H1 (cell line): ENCODE measurements around the gene SPTBN5. TPM values are rescaled to one million over a fixed set of nuclear protein-coding genes. Genes with fewer than 3 reads are reported as not detected.

Experiments
- CTCF ChIA-PET: fragments of 300-600 bp; sonication (Branson Sonifier 250); formaldehyde crosslinking; loops from one replicate; lab custom pipeline; 2021; ENCODE audit not compliant: partially characterized antibody; lab: Charles Lee
- POLR2A ChIA-PET: fragments of 300-600 bp; sonication (Branson Sonifier 250); formaldehyde crosslinking; loops from one replicate; lab custom pipeline; 2021; ENCODE audit warnings: inconsistent platforms; ENCODE audit not compliant: partially characterized antibody; lab: Charles Lee
- DNase-seq, 2 experiments: peaks; one replicate each; pipeline versions ENCODE4 v3.0.0 to v3.0.0-alpha.2; 2010 to 2022; ENCODE audit warnings: low spot score in 2 of 2, low read depth in 1 of 2, mixed read lengths in 1 of 2
- FAIRE-seq: peaks from 2 replicates; lab custom pipeline; 2011; peaks lifted over from hg19 to GRCh38; lab: Jason Lieb, UNC
- H2AFZ ChIP-seq: 2 replicates; pipeline ENCODE4 v1.8.1; 2012; ENCODE audit warnings: low read length, inconsistent platforms
- H2AK5ac ChIP-seq: 2 replicates; pipeline ENCODE4 v1.6.1; 2013; ENCODE audit warnings: low read depth, low read length
- H2BK120ac ChIP-seq: replicated peaks from 2 replicates; pipeline ENCODE3; 2013; ENCODE audit warnings: low read depth, low read length, inconsistent platforms
- H2BK12ac ChIP-seq: 2 replicates; pipeline ENCODE4 v1.6.1; 2013; ENCODE audit warnings: low read depth, low read length
- H2BK15ac ChIP-seq: 2 replicates; pipeline ENCODE4 v1.6.1; 2013; ENCODE audit warnings: low read length
- H2BK20ac ChIP-seq: 2 replicates; pipeline ENCODE4 v1.6.1; 2013; ENCODE audit warnings: low read length
- H2BK5ac ChIP-seq: 2 replicates; pipeline ENCODE4 v1.6.1; 2013; ENCODE audit warnings: low read depth, low read length
- H3K14ac ChIP-seq: 2 replicates; pipeline ENCODE4 v1.6.1; 2013; ENCODE audit warnings: inconsistent platforms; ENCODE audit not compliant: insufficient read length
- H3K18ac ChIP-seq: 2 replicates; pipeline ENCODE4 v1.6.1; 2013; ENCODE audit warnings: low read length; ENCODE audit errors: extremely low read depth
- H3K23ac ChIP-seq: 2 replicates; pipeline ENCODE4 v1.6.1; 2013; ENCODE audit warnings: inconsistent platforms; ENCODE audit not compliant: insufficient read length
- H3K23me2 ChIP-seq: 2 replicates; pipeline ENCODE4 v1.6.1; 2013; ENCODE audit warnings: low read depth, low read length
- H3K27ac ChIP-seq: 2 replicates; pipeline ENCODE4 v1.6.1; 2011; ENCODE audit warnings: low read depth, low read length, inconsistent platforms
- H3K27me3 ChIP-seq, 4 experiments: replicated peaks in 1 of 4; 1 replicate in 1 of 4; 2 replicates in 3 of 4; pipeline versions ENCODE4 v1.6.1 to v1.8.1; 2011 to 2013; ENCODE audit warnings: low read length in 3 of 4, mild to moderate bottlenecking in 3 of 4, inconsistent platforms in 2 of 4, mixed read lengths in 2 of 4, moderate library complexity in 1 of 4; ENCODE audit not compliant: control insufficient read depth in 3 of 4, insufficient read depth in 3 of 4; ENCODE audit errors: extremely low read depth in 1 of 4
- H3K36me3 ChIP-seq, 4 experiments: 2 replicates each; pipeline versions ENCODE4 v1.6.1 to v1.8.1; 2011 to 2013; ENCODE audit warnings: mild to moderate bottlenecking in 4 of 4, low read length in 3 of 4, moderate library complexity in 2 of 4, control low read depth in 1 of 4, inconsistent platforms in 1 of 4; ENCODE audit not compliant: insufficient read depth in 4 of 4, control insufficient read depth in 2 of 4
- H3K4ac ChIP-seq: replicated peaks from 2 replicates; pipeline ENCODE3; 2013; ENCODE audit warnings: low read length, low read depth, mixed read lengths, inconsistent platforms; ENCODE audit not compliant: insufficient read length
- H3K4me1 ChIP-seq, 4 experiments: replicated peaks in 1 of 4; 1 replicate in 1 of 4; 2 replicates in 3 of 4; pipeline versions ENCODE4 v1.6.1 to v1.8.1; 2011 to 2013; ENCODE audit warnings: low read length in 3 of 4, inconsistent platforms in 2 of 4, mixed read lengths in 1 of 4; ENCODE audit not compliant: insufficient read depth in 4 of 4, control insufficient read depth in 3 of 4
- H3K4me2 ChIP-seq, 2 experiments: 2 replicates each; pipeline versions ENCODE4 v1.6.1 to v1.8.1; 2011 to 2013; ENCODE audit warnings: low read depth in 2 of 2, low read length in 2 of 2, control low read depth in 1 of 2, inconsistent platforms in 1 of 2, mild to moderate bottlenecking in 1 of 2; ENCODE audit not compliant: insufficient read depth in 1 of 2
- H3K4me3 ChIP-seq, 4 experiments: fragments of 200-600, 300-600 bp in 1 of 4; sonication (generic), shearing (Covaris generic), sonication (Bioruptor Twin) in 1 of 4; 2 replicates each; pipeline versions ENCODE4 v1.5.1 to v1.8.1; 2011 to 2016; ENCODE audit warnings: low read length in 4 of 4, low read depth in 3 of 4, control low read depth in 2 of 4, inconsistent platforms in 2 of 4, mild to moderate bottlenecking in 2 of 4, mixed read lengths in 1 of 4, moderate library complexity in 1 of 4; ENCODE audit not compliant: insufficient read depth in 2 of 4; ENCODE audit errors: extremely low read depth in 1 of 4
- H3K56ac ChIP-seq: replicated peaks from 2 replicates; pipeline ENCODE3; 2013; ENCODE audit warnings: low read depth, mild to moderate bottlenecking, mixed read lengths, low read length, inconsistent platforms; ENCODE audit not compliant: insufficient read length
- H3K79me1 ChIP-seq: 2 replicates; pipeline ENCODE4 v1.6.1; 2013; ENCODE audit warnings: low read depth, low read length, control low read depth
- H3K79me2 ChIP-seq, 2 experiments: 2 replicates each; pipeline versions ENCODE4 v1.6.1 to v1.8.1; 2012 to 2013; ENCODE audit warnings: low read length in 2 of 2, mild to moderate bottlenecking in 2 of 2, inconsistent platforms in 1 of 2; ENCODE audit not compliant: insufficient read depth in 2 of 2, control insufficient read depth in 1 of 2
- H3K9ac ChIP-seq, 4 experiments: replicated peaks in 1 of 4; 1 replicate in 1 of 4; 2 replicates in 3 of 4; pipeline versions ENCODE4 v1.6.1 to v1.8.1; 2011 to 2013; ENCODE audit warnings: low read depth in 3 of 4, low read length in 3 of 4, control low read depth in 2 of 4, mild to moderate bottlenecking in 2 of 4, moderate library complexity in 2 of 4, inconsistent platforms in 1 of 4; ENCODE audit errors: extremely low read depth in 1 of 4
- H3K9me3 ChIP-seq, 2 experiments: 2 replicates each; pipeline versions ENCODE4 v1.6.1 to v1.8.1; 2012 to 2013; ENCODE audit warnings: mild to moderate bottlenecking in 2 of 2, moderate library complexity in 2 of 2, control low read depth in 1 of 2, inconsistent platforms in 1 of 2, low read depth in 1 of 2, low read length in 1 of 2, mixed read lengths in 1 of 2; ENCODE audit not compliant: insufficient read depth in 2 of 2
- H4K20me1 ChIP-seq, 2 experiments: replicated peaks in 1 of 2; 2 replicates each; pipeline versions ENCODE3 to v1.8.1; 2011 to 2013; ENCODE audit warnings: inconsistent platforms in 2 of 2, low read length in 2 of 2, mild to moderate bottlenecking in 1 of 2; ENCODE audit not compliant: insufficient read depth in 2 of 2, control insufficient read depth in 1 of 2
- H4K5ac ChIP-seq: 2 replicates; pipeline ENCODE4 v1.6.1; 2013; ENCODE audit warnings: low read length, low read depth, mixed read lengths, inconsistent platforms; ENCODE audit not compliant: insufficient read length
- H4K8ac ChIP-seq: 2 replicates; pipeline ENCODE4 v1.8.0; 2013; ENCODE audit warnings: mild to moderate bottlenecking, moderate library complexity, low read length, inconsistent platforms; ENCODE audit not compliant: insufficient read depth; ENCODE audit errors: extremely low read depth
- H4K91ac ChIP-seq: replicated peaks from 2 replicates; pipeline ENCODE3; 2013; ENCODE audit warnings: low read length, mixed read lengths, inconsistent platforms; ENCODE audit not compliant: insufficient read length
- CBX5 ChIP-seq: fragments of 300-800, 300-1000 bp; sonication (generic); IDR thresholded peaks from 2 replicates; pipeline ENCODE4 v1.7.1; 2016; ENCODE audit warnings: antibody characterized with exemption, low read length, low read depth
- EZH2 ChIP-seq: fragments of 200-600 bp; sonication (generic); IDR thresholded peaks from 2 replicates; pipeline ENCODE4 v1.7.1; 2012; ENCODE audit warnings: low read depth, mild to moderate bottlenecking, moderate library complexity, low read length, inconsistent platforms; ENCODE audit not compliant: severe bottlenecking
- POLR2A ChIP-seq, 2 experiments: IDR thresholded peaks; 1 replicate in 1 of 2; 2 replicates in 1 of 2; pipeline ENCODE4 v1.6.1; 2011; ENCODE audit warnings: low read depth in 2 of 2, low read length in 2 of 2, mild to moderate bottlenecking in 2 of 2; ENCODE audit errors: control extremely low read depth in 1 of 2
- SUZ12 ChIP-seq: fragments of 200-600 bp; sonication (generic); IDR thresholded peaks from 2 replicates; pipeline ENCODE4 v1.6.1; 2012; ENCODE audit warnings: mild to moderate bottlenecking, inconsistent platforms, low read length, moderate library complexity, mixed read lengths
- USF2 ChIP-seq: IDR thresholded peaks from 2 replicates; pipeline ENCODE4 v1.6.1; 2011; ENCODE audit warnings: low read length, improper control_type of control experiment
- ZNF274 ChIP-seq: IDR thresholded peaks from 2 replicates; pipeline ENCODE4 v1.7.0; 2012; ENCODE audit warnings: low read length, borderline replicate concordance; ENCODE audit errors: extremely low read depth
- WGBS, 2 experiments: shearing (Covaris generic) in 1 of 2; methylation state at CpG; one replicate each; pipeline versions ENCODE4 v1.1.6 to v1.1.7; 2013 to 2015; ENCODE audit warnings: low lambda C conversion rate in 2 of 2, mixed read lengths in 2 of 2, inconsistent platforms in 1 of 2, low coverage in 1 of 2, missing lambda C conversion rate in 1 of 2; ENCODE audit not compliant: insufficient replicate concordance in 2 of 2, insufficient coverage in 1 of 2, insufficient read length in 1 of 2; ENCODE audit errors: extremely low coverage in 1 of 2, missing lambda C conversion rate in 1 of 2; 5-methylcytosine and 5-hydroxymethylcytosine counted together
- polyA plus RNA-seq, 7 experiments: library from polyadenylated mRNA; depleted of rRNA in 3 of 7; stranded (reverse) in 5 of 7; unstranded in 2 of 7; fragments of >200 nt in 5 of 7; fragments of 200-250 nt in 2 of 7; gene quantifications; 1 replicate in 5 of 7; 2 replicates in 1 of 7; 4 replicates in 1 of 7; pipeline versions ENCODE4 v1.2.1 to v1.2.3, GENCODE V29; 2011 to 2013; ENCODE audit warnings: missing spikeins in 2 of 7, mixed read lengths in 2 of 7
- total RNA-seq: library from RNA; stranded (reverse); fragmentation: NEBNext Ultra II Directional; extraction: Animal tissue kit (Norgen Biotek cat#: 25700); gene quantifications from 2 replicates; pipeline ENCODE4 v1.2.1, GENCODE V29; 2021

SPTBN5 gene
- total and polyA plus RNA-seq, 2 of the 8 experiments (the other 6 are each of a cell fraction or from before 2014, with no cell fraction given) = 0.32 to 0.84 TPM

GRCh38 chr15:41853831-41854230 lies 40.0 kb downstream of the SPTBN5 start:
- no peak overlapping the region for H2BK12ac ChIP-seq
- no peak overlapping the region for H3K27ac ChIP-seq
- ChIA-PET POLR2A (interaction anchor here (0.9 to 7.2 kb wide), 5 partner anchors 9 to 26 kb away, joined by 3 to 45 read pairs (median 4); partner anchors contain the start of gene PLA2G4B), CTCF (interaction anchor here (1.0 to 3.5 kb wide), 9 partner anchors 8 to 263 kb away, joined by 3 to 17 read pairs (median 5); no protein-coding TSS in a partner anchor)
- no peaks in the 10 kb centered on the region for H4K20me1 ChIP-seq
- H4K8ac ChIP-seq = no peak overlapping the region
- no peak overlapping the region for H2AFZ ChIP-seq
- no peaks in the 10 kb centered on the region for H3K9me3 ChIP-seq
- TF ChIP-seq ZNF274 (no peak), EZH2 (no peak), CBX5 (no peak), POLR2A (IDR thresholded peaks at IDR 0.05; ENCODE audit: control extremely low read depth in 1 of 2, low read depth in 2 of 2, low read length in 2 of 2) (no peak), SUZ12 (no peak), USF2 (no peak)
- no peak overlapping the region for H3K4me3 ChIP-seq
- no peaks in the 10 kb centered on the region for H3K36me3 ChIP-seq
- no peak overlapping the region for H2BK20ac ChIP-seq
- peaks cover 0 to 11% (median 2%) of the 10 kb centered on the region in 4 experiments; a peak in 3 of 7 replicates for H3K4me1 ChIP-seq
- no peak overlapping the region for H4K91ac ChIP-seq
- no peak for DNase-seq
- H2BK15ac ChIP-seq = no peak overlapping the region
- H3K27me3 ChIP-seq = no peaks in the 10 kb centered on the region; a peak in 1 of 7 replicates
- H3K9ac ChIP-seq = no peak overlapping the region
- H3K23me2 ChIP-seq = 0 out of 2 replicates have a peak, but pooled peaks cover 2% of the 10 kb centered on the region
- 0 out of 2 replicates have a peak overlapping the region, but pooled peaks have one; percentile 44 for H2BK5ac ChIP-seq
- 83% methylated on average over 10 of the region's 10 CpGs; no CpG with 5 or more reads in 1 of the 2 experiments for WGBS, 2 experiments
- no peak overlapping the region for H3K56ac ChIP-seq
- no peaks in the 10 kb centered on the region for H3K79me1 ChIP-seq
- H2AK5ac ChIP-seq = no peak overlapping the region
- H4K5ac ChIP-seq = no peak overlapping the region
- H2BK120ac ChIP-seq = no peak overlapping the region
- no peak overlapping the region for H3K4ac ChIP-seq
- no peak overlapping the region for H3K4me2 ChIP-seq
- H3K18ac ChIP-seq = no peak overlapping the region
- H3K14ac ChIP-seq = no peak overlapping the region
- no peak overlapping the region for H3K23ac ChIP-seq
- no peak for FAIRE-seq
- H3K79me2 ChIP-seq = no peaks in the 10 kb centered on the region
